GM12864 (cell line): ENCODE results near the gene PCDHB15.
"Not testable (repeated sequence)": the region's sequence is repeated elsewhere in the genome, so short reads cannot be mapped to it uniquely, and the experiment has no call there.

Experiments
- DNase-seq: peaks from one replicate; pipeline ENCODE4 v3.0.0-alpha.2; 2011; ENCODE audit warnings: low read depth
- H3K4me3 ChIP-seq: 2 replicates; pipeline ENCODE4 v1.5.1; 2011; ENCODE audit warnings: mild to moderate bottlenecking, low read depth, low read length, control low read depth
- TF ChIP-seq, protein P1 (sequence below): IDR thresholded peaks from 2 replicates; pipeline ENCODE4 v1.5.1; 2011; ENCODE audit warnings: low read depth, mild to moderate bottlenecking, moderate library complexity, low read length, control low read depth, inconsistent platforms; ENCODE audit errors: missing control alignments

Gene PCDHB15

DNA sequence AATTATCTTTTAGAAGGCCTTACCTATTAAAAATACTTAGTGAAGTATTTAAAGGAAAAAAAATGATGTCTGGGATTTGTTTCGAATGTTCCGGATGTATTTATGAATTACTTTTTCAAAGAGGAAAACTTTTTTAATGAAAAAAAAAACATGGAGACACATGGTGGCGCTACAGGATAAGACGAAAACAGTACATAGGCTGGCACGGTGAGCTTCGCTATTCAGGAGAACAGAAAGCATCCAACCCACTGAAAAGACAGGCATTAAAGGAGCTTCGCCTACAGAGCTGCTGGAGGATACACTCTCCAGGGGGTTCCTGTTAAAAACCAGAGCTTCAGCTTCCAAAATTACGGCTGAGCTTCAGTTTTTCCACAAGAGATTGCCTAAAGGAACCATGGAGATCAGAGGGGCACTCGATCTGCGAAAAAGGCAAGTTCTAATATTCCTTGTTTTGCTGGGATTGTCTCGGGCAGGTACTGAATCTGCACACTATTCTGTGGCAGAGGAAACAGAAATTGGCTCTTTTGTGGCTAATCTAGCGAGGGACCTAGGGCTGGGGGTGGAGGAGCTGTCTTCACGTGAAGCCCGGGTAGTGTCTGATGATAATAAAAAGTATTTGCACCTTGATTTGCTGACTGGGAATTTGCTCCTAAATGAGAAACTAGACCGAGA lies 21.9 kb upstream of the PCDHB15 start, which contains the start of gene PCDHB14:
TSS of gene PCDHB14 (plus strand) at position 232 of the 672 bp plus-strand sequence. CDS start at position 395, 163 bp downstream.
- H3K4me3 ChIP-seq: no peak within 1 kb of the TSS

DNA sequence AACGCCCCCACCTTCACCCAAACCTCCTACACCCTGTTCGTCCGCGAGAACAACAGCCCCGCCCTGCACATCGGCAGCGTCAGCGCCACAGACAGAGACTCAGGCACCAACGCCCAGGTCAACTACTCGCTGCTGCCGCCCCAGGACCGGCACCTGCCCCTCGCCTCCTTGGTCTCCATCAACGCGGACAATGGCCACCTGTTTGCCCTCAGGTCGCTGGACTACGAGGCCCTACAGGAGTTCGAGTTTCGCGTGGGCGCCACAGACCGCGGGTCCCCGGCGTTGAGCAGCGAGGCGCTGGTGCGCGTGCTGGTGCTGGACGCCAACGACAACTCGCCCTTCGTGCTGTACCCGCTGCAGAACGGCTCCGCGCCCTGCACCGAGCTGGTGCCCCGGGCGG lies 20.4 kb upstream of the PCDHB15 start:
- H3K4me3 ChIP-seq, DNase-seq: not testable (repeated sequence)

More for the DNA sequence above, 21.9 kb upstream of the PCDHB15 start, which contains the start of gene PCDHB14:
- DNase-seq: no peak
- TF ChIP-seq, protein P1, sequence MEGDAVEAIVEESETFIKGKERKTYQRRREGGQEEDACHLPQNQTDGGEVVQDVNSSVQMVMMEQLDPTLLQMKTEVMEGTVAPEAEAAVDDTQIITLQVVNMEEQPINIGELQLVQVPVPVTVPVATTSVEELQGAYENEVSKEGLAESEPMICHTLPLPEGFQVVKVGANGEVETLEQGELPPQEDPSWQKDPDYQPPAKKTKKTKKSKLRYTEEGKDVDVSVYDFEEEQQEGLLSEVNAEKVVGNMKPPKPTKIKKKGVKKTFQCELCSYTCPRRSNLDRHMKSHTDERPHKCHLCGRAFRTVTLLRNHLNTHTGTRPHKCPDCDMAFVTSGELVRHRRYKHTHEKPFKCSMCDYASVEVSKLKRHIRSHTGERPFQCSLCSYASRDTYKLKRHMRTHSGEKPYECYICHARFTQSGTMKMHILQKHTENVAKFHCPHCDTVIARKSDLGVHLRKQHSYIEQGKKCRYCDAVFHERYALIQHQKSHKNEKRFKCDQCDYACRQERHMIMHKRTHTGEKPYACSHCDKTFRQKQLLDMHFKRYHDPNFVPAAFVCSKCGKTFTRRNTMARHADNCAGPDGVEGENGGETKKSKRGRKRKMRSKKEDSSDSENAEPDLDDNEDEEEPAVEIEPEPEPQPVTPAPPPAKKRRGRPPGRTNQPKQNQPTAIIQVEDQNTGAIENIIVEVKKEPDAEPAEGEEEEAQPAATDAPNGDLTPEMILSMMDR: no peak

DNA sequence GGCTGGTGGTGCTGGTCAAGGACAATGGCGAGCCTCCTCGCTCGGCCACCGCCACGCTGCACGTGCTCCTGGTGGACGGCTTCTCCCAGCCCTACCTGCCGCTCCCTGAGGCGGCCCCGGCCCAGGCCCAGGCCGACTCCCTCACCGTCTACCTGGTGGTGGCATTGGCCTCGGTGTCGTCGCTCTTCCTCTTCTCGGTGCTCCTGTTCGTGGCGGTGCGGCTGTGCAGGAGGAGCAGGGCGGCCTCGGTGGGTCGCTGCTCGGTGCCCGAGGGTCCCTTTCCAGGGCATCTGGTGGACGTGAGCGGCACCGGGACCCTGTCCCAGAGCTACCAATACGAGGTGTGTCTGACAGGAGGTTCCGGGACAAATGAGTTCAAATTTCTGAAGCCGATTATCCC lies 19.8 kb upstream of the PCDHB15 start:
- not testable (repeated sequence) for DNase-seq

DNA sequence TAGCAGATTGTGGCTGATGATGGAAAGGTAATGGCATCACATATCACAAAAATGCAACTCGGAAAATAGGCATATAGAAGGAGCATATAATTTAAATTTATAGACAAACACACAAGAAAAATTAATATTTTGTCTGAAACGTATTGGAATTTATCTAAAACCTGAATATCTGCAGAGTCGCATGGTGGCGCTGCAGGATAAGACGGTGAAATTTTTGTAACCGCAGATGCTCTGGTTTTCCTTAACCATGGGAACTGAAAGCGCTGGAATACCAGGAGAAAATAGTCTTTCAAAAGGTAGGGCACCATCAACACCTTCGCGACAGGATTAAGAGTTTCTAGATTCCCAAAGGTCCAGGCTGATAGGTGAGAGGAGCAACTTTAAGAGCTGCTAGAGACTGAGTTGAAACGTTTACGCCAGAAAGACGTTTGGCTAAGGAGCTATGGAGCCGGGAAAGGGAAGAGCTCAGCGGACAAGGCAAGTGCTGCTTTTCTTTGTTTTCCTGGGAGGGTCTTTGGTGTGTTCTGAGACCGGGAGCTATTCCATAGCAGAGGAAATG lies 11.0 kb upstream of the PCDHB15 start:
- no peak overlapping the region for H3K4me3 ChIP-seq

More for the DNA sequence above, 19.8 kb upstream of the PCDHB15 start:
- not testable (repeated sequence) for H3K4me3 ChIP-seq

DNA sequence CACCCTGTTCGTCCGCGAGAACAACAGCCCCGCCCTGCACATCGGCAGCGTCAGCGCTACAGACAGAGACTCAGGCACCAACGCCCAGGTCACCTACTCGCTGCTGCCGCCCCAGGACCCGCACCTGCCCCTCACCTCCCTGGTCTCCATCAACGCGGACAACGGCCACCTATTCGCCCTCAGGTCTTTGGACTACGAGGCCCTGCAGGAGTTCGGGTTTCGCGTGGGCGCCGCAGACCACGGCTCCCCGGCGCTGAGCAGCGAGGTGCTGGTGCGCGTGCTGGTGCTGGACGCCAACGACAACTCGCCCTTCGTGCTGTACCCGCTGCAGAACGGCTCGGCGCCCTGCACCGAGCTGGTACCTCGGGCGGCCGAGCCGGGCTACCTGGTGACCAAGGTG lies 9.3 kb upstream of the PCDHB15 start:
- not testable (repeated sequence) for DNase-seq, H3K4me3 ChIP-seq

More for the DNA sequence above, 11.0 kb upstream of the PCDHB15 start:
- DNase-seq: no peak
- TF ChIP-seq, protein P1: no peak

DNA sequence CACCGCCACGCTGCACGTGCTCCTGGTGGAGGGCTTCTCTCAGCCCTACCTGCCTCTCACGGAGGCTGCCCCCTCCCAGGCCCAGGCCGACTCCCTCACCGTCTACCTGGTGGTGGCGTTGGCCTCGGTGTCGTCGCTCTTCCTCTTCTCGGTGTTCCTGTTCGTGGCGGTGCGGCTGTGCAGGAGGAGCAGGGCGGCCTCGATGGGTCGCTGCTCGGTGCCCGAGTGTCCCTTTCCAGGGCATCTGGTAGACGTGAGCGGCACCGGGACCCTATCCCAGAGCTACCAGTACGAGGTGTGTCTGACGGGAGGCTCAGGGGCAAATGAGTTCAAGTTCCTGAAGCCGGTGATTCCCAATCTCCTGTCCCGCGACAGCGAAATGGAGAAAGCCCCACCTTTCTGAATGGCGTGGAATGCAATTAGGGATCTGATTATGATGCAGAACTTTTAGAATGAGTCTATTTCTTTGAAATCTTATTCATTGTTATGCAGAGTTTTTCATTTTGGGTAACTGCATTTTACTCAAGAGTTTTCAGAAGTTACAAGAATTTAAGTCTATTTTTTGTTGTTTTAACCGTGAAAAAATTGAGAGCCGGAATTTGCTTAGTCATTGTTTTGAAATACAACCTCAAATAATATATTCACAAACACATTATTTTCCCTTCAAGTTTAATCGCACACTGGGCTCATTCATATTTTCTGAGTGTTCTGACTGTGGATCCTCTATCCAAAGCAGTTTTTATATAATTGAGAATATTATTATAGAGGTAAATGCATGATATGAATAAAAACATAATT lies 8.5 kb upstream of the PCDHB15 start:
- no peak for DNase-seq
- H3K4me3 ChIP-seq: no peak overlapping the region
- TF ChIP-seq, protein P1: no peak

DNA sequence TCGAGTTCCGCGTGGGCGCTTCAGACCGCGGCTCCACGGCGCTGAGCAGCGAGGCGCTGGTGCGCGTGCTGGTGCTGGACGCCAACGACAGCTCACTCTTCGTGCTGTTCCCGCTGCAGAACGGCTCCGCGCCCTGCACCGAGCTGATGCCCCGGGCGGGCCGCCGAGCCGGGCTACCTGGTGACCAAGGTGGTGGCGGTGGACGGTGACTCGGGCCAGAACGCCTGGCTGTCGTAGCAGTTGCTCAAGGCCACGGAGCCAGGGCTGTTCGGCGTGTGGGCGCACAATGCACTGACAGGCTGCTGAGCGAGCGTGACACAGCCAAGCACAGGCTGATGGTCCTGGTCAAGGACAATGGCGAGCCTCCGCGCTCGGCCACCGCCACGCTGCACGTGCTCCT lies 3.7 kb upstream of the PCDHB15 start:
- no peak for DNase-seq
- no peak overlapping the region for H3K4me3 ChIP-seq
- TF ChIP-seq, protein P1: no peak

DNA sequence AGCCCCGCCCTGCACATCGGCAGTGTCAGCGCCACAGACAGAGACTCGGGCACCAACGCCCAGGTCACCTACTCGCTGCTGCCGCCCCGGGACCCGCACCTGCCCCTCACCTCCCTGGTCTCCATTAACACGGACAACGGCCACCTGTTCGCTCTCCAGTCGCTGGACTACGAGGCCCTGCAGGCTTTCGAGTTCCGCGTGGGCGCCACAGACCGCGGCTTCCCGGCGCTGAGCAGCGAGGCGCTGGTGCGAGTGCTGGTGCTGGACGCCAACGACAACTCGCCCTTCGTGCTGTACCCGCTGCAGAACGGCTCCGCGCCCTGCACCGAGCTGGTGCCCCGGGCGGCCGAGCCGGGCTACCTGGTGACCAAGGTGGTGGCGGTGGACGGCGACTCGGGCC lies 1.8 kb downstream of the PCDHB15 start:
- not testable (repeated sequence) for H3K4me3 ChIP-seq, DNase-seq

DNA sequence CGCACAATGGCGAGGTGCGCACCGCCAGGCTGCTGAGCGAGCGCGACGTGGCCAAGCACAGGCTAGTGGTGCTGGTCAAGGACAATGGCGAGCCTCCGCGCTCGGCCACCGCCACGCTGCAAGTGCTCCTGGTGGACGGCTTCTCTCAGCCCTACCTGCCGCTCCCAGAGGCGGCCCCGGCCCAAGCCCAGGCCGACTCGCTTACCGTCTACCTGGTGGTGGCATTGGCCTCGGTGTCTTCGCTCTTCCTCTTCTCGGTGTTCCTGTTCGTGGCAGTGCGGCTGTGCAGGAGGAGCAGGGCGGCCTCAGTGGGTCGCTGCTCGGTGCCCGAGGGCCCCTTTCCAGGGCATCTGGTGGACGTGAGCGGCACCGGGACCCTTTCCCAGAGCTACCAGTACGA lies 2.2 kb downstream of the PCDHB15 start:
- H3K4me3 ChIP-seq, DNase-seq: not testable (repeated sequence)
